IPS-15b (cell line): ENCODE results near the gene CMBL.

Experiments used
- H3K27me3 ChIP-seq: one replicate; pipeline ENCODE4 v1.6.1; 2013; ENCODE audit warnings: low read length; ENCODE audit not compliant: control insufficient read depth, insufficient read depth
- H3K36me3 ChIP-seq: one replicate; pipeline ENCODE4 v1.6.1; 2013; ENCODE audit warnings: low read length; ENCODE audit not compliant: control insufficient read depth, insufficient read depth
- H3K4me1 ChIP-seq: one replicate; pipeline ENCODE4 v1.6.1; 2013; ENCODE audit warnings: mild to moderate bottlenecking, low read length; ENCODE audit not compliant: control insufficient read depth, insufficient read depth
- H3K4me3 ChIP-seq: one replicate; pipeline ENCODE4 v1.5.1; 2013; ENCODE audit warnings: low read depth, low read length
- H3K9ac ChIP-seq: one replicate; pipeline ENCODE4 v1.6.1; 2013; ENCODE audit warnings: low read depth, mild to moderate bottlenecking, low read length
- H3K9me3 ChIP-seq: one replicate; pipeline ENCODE4 v1.6.1; 2013; ENCODE audit warnings: mild to moderate bottlenecking, low read length; ENCODE audit not compliant: control insufficient read depth, insufficient read depth

The CMBL gene

DNA sequence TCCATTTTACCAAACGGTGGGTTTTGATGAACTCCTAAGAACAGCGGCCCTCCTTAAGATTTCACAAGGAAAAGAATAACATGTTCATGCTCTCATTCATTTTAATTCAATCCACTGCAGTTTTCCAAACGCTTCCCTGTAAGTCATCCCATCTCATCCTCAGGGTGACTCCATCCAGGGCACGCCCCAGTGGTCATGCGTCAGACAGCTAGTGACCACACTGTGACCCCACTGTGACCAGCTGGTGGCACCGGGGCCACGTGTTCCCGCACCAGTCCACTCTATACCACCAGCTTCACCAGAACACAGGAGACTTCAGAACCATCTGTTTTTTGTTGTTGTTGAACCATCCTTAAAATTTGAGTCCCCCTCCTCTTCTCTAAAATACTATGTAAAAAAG lies 72.4 kb downstream of the CMBL start:
- H3K36me3 ChIP-seq, result no peaks in the 10 kb centered on the region
- no peaks in the 10 kb centered on the region for H3K27me3 ChIP-seq
- no peaks in the 10 kb centered on the region for H3K9me3 ChIP-seq
- no peak overlapping the region for H3K4me3 ChIP-seq
- H3K4me1 ChIP-seq, result no peaks in the 10 kb centered on the region
- no peak overlapping the region for H3K9ac ChIP-seq

DNA sequence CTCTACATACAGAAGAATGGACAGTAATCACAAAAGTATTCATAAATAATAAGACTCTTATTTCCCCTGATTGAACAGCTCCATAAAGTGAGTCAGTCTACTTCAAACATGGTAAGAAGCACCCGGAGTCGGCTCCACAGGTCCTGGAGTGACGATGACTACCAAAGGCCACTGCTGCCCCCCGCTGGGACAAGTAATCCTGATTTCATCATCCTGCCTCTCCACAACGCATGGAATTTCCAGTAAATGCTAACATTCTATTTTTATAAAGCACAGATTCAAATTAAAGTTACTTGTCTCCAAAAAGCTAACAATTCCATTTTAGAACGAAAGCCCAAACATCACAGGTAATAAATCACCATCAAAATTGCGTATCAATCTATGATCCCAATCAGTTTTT lies 74.2 kb downstream of the CMBL start:
- H3K9ac ChIP-seq, result no peak overlapping the region

DNA sequence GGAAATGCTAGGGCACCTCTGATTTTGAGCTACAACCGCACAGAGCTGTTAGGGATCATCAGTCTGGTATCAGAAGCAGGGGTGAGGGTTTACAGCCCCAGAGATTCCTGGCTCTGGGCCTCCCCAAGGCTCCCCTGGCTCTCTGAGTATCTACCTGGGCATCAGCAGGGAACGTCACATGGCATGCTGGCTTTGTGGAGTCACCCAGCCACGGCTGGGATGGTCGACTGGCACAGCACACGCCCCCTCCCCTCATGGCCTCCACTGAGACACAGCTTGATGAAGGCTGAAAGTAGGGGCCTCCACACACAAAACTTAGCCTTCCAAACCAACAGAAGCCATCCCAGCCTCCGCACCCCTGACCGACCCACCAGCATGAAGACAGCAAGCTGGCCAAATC lies 74.7 kb downstream of the CMBL start:
- H3K27me3 ChIP-seq, result no peaks in the 10 kb centered on the region
- no peak overlapping the region for H3K4me3 ChIP-seq
- no peaks in the 10 kb centered on the region for H3K9me3 ChIP-seq
- H3K36me3 ChIP-seq, result no peaks in the 10 kb centered on the region
- H3K4me1 ChIP-seq, result no peaks in the 10 kb centered on the region
- no peak overlapping the region for H3K9ac ChIP-seq

More for the DNA sequence above, 74.2 kb downstream of the CMBL start:
- Histone ChIP-seq H3K4me3 (no peak overlapping the region), H3K4me1 (no peaks in the 10 kb centered on the region), H3K36me3 (no peaks in the 10 kb centered on the region), H3K27me3 (no peaks in the 10 kb centered on the region), H3K9me3 (no peaks in the 10 kb centered on the region)

DNA sequence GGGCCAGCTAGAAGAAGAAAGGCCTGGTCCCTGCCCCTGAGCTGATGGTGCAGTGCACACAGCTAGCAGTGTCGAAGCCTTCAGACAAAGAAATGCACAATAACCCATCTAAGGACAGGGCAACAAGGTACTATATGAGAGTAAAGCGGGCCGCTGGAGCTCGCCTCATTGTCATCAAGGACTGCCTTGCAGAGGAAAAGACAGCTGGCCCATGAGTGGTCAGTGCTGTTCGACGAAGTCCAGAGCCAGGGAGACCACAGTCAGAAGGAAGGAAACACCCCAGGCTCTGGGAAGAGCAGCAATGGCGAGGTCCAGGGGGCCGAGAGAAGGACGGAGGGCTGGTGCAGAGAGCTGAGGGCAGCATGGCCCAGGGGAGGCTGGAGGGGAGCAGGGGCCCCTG lies 75.3 kb downstream of the CMBL start:
- Histone ChIP-seq H3K9ac (no peak overlapping the region), H3K9me3 (no peaks in the 10 kb centered on the region), H3K36me3 (no peaks in the 10 kb centered on the region), H3K4me3 (no peak overlapping the region), H3K27me3 (no peaks in the 10 kb centered on the region), H3K4me1 (no peaks in the 10 kb centered on the region)

DNA sequence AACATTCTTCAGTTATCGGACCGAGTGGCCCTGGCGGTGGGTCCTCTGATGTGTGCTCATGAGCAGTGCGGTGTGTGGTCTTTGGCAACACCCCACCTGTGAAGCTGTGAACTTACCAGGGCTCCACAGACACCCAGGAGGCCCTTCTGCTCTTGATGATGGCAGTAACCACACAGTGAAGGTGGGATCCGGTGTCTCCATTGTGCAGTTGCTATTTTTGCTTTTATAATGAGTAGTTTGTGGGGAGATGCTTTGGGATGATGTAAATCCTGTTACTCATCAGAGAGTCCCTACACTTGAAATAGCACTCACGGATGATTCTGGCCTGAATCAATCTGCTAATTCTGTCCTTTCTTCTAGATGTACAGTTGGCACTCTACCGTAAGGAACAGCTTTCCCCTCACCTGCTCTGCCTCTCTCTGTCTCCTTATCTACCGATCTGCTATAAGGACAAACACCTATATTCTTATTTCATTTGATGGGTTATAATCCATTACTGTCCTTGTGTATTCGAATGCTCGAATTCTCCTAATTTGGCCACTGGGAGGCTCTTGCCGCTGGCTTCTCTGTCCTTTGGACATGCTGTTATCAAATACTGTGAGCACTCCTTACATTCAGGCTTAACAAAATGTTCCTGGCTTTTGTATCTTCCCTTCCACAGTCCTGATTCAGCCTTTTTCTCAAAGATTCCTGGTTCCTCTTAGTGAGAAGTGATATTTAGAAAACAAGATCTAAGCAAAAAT lies 78.2 kb downstream of the CMBL start:
- no peak overlapping the region for H3K4me3 ChIP-seq
- H3K4me1 ChIP-seq, result no peaks in the 10 kb centered on the region
- no peak overlapping the region for H3K9ac ChIP-seq
- no peaks in the 10 kb centered on the region for H3K9me3 ChIP-seq
- no peaks in the 10 kb centered on the region for H3K36me3 ChIP-seq
- no peaks in the 10 kb centered on the region for H3K27me3 ChIP-seq

DNA sequence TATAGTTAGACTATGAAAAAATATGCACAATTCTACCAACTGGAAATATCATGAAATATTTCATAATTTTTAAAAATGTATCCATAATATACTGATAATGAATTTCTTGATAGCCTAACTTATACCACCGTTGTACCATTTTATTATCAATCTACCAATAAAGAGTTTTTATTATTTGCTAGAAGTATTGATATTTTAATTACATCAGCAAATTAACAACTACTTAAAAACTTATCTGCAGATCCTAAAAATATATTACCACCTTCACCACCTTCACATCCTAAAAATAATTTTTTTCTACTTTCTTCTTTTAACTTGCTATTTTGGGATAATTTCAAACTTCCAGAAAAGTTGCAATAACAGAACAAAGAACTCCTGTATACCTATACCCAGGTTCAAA lies 79.4 kb downstream of the CMBL start:
- H3K9me3 ChIP-seq, result no peaks in the 10 kb centered on the region
- no peaks in the 10 kb centered on the region for H3K36me3 ChIP-seq
- no peaks in the 10 kb centered on the region for H3K4me1 ChIP-seq

More for the DNA sequence above, 79.4 kb downstream of the CMBL start:
- H3K4me3 ChIP-seq, result no peak overlapping the region
- no peak overlapping the region for H3K9ac ChIP-seq
- no peaks in the 10 kb centered on the region for H3K27me3 ChIP-seq
